ENCODE results near the gene KRTAP10-10. TPM values are rescaled to one million over a fixed set of nuclear protein-coding genes. Genes with fewer than 3 reads are reported as not detected.
"Not testable (repeated sequence)": the region's sequence is repeated elsewhere in the genome, so short reads cannot be mapped to it uniquely, and the experiment has no call there.

Gene KRTAP10-10, protein sequence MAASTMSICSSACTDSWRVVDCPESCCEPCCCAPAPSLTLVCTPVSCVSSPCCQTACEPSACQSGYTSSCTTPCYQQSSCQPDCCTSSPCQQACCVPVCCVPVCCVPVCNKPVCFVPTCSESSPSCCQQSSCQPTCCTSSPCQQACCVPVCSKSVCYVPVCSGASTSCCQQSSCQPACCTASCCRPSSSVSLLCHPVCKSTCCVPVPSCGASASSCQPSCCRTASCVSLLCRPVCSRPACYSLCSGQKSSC
- total RNA-seq, result not detected

GRCh38 chr21:44637018-44637850 lies at the start of gene KRTAP10-10:
Gene KRTAP10-10 (plus strand): TSS chr21:44637356. CDS start chr21:44637418, 62 bp downstream.
- Mint-ChIP-seq H3K4me3 (no peak within 1 kb of the TSS), H3K4me1 (no peaks in the 10 kb centered on the region), H3K27ac (no peak within 1 kb of the TSS), H3K27me3 (peaks cover 17% of the 10 kb centered on the region), H3K36me3 (ENCODE audit: low read depth) (peaks cover 5% of the 10 kb centered on the region), H3K9me3 (peaks cover 24% of the 10 kb centered on the region)
- no peak for DNase-seq
- CTCF ChIA-PET, result no interaction called here
- POLR2A ChIA-PET, result no interaction called here

- peaks cover 6% of the 10 kb centered on the region for H3K4me1 Mint-ChIP-seq
- no peaks in the 10 kb centered on the region for H3K9me3 Mint-ChIP-seq
- no peak overlapping the region for H3K27ac Mint-ChIP-seq
- H3K27me3 Mint-ChIP-seq, result peaks cover 34% of the 10 kb centered on the region
- H3K36me3 Mint-ChIP-seq (ENCODE audit: low read depth), result no peaks in the 10 kb centered on the region
- no peak overlapping the region for H3K4me3 Mint-ChIP-seq
- CTCF ChIA-PET, result no interaction called here
- POLR2A ChIA-PET, result no interaction called here
- DNase-seq, result no peak
Observed at GRCh38 chr21:44589094-44589493, 48.1 kb upstream of the KRTAP10-10 start.

- H3K27me3 Mint-ChIP-seq, result peaks cover 33% of the 10 kb centered on the region
- DNase-seq, result no peak
- H3K4me1 Mint-ChIP-seq, result peaks cover 2% of the 10 kb centered on the region
- H3K9me3 Mint-ChIP-seq, result no peaks in the 10 kb centered on the region
- no peak overlapping the region for H3K4me3 Mint-ChIP-seq
- POLR2A ChIA-PET, result no interaction called here
- CTCF ChIA-PET, result no interaction called here
- H3K36me3 Mint-ChIP-seq (ENCODE audit: low read depth), result no peaks in the 10 kb centered on the region
- H3K27ac Mint-ChIP-seq, result no peak overlapping the region
Observed at GRCh38 chr21:44589586-44590305, 47.4 kb upstream of the KRTAP10-10 start.

DNA sequence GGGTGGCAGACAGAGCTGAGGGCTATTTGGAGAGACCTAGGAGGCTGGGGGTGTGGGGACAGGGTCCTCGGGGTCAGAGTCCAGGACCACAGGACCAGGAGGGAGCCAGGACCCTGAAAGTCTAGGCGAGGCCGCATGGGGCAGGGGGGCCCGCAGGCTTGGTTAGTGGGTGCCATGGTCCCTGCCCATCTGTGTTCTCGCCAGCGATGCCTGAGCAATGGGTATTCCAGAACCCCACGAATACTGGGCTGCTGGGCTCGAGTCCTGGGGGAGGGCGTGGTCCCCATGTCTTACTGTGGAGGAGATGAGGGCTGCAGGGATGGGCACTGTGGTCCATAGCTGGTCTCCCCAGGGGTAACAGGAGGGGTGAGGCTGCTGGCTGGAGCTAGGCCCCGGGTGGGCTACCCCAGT lies 46.8 kb upstream of the KRTAP10-10 start:
- DNase-seq, result no peak
- Mint-ChIP-seq H3K27me3 (peaks cover 31% of the 10 kb centered on the region), H3K4me1 (peaks cover under 1% of the 10 kb centered on the region), H3K36me3 (ENCODE audit: low read depth) (no peaks in the 10 kb centered on the region), H3K27ac (no peak overlapping the region), H3K9me3 (no peaks in the 10 kb centered on the region), H3K4me3 (no peak overlapping the region)
- POLR2A ChIA-PET, result no interaction called here
- CTCF ChIA-PET, result no interaction called here

GRCh38 chr21:44590897-44591800 lies 46.0 kb upstream of the KRTAP10-10 start:
- CTCF ChIA-PET; H3K4me3 Mint-ChIP-seq; H3K36me3 Mint-ChIP-seq (ENCODE audit: low read depth); H3K9me3 Mint-ChIP-seq; H3K4me1 Mint-ChIP-seq; H3K27ac Mint-ChIP-seq; POLR2A ChIA-PET; DNase-seq: not testable (repeated sequence)
- H3K27me3 Mint-ChIP-seq, result peaks cover 23% of the 10 kb centered on the region

DNA sequence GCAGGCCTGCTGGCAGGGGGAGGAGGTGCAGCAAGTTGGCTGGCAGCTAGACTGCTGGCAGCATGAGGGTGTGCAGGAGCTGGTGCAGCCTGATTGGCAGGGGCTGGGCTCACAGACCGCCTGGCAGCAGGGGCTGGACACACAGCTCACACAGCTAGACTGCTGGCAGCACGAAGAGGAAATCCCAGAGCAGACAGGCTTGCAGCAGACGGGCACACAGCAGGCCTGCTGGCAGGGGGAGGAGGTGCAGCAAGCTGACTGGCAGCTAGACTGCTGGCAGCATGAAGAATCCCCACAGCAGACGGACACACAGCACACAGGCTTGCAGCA lies 45.4 kb upstream of the KRTAP10-10 start:
- CTCF ChIA-PET, result interaction anchor here (0.6 kb wide), 1 partner anchor 18 kb away, joined by 3 read pairs; the partner anchor contains the start of gene KRTAP10-4
- DNase-seq; POLR2A ChIA-PET; H3K9me3 Mint-ChIP-seq; H3K36me3 Mint-ChIP-seq (ENCODE audit: low read depth); H3K4me3 Mint-ChIP-seq; H3K27ac Mint-ChIP-seq; H3K4me1 Mint-ChIP-seq: not testable (repeated sequence)
- peaks cover 18% of the 10 kb centered on the region for H3K27me3 Mint-ChIP-seq

DNA sequence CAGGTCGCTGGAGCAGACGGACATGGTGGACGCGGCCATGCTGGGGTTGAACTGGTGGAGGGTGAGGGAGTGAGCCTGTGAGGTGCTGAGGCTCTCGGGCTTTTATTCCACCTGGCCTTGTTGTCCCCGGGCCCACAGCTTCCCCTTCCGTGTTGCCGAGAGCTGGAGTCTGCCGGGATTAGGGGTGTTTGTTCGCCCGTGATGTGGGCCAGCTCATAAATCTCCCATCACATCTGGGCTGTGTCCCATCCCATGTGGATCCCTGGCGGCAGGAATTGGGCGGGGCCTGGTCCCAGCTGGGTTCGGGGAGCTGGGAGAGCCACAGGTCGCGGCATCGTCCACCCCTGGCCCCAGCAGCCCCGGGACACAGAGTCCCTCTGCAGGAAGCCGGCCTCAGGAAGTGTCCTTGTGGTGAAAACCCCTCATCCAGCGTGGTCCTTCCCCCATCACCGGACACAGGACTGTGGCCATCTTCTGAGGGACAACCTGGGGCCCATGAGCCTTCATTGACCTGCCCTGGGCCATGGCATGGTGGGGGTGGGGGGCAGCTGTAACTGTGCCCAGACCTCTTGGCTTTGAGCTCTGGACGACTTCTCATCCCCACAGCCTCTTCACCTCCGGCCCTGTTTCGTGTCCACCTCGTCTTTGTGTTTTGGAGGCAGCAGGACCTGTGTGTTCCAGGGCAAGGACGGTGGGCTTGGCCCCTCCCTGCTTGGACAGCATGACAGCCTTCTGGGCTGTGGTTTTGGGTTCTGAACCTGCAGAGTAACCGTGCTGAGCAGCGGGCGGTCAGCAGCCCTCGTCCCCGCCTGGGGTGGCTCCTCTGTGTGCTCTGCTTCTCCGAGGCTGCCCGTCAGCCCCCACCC lies 44.5 kb upstream of the KRTAP10-10 start, which contains the start of gene KRTAP10-6:
KRTAP10-6 (minus strand) TSS at position 60 of the 866 bp plus-strand sequence; CDS start at position 39, 21 bp downstream.
- peaks cover 11% of the 10 kb centered on the region for H3K27me3 Mint-ChIP-seq
- ChIA-PET POLR2A (interaction anchor here (0.6 kb wide), 1 partner anchor 15 kb away, joined by 3 read pairs; no protein-coding TSS in a partner anchor), CTCF (interaction anchor here (0.6 kb wide), 1 partner anchor 19 kb away, joined by 3 read pairs; the partner anchor contains the start of gene KRTAP10-4)
- DNase-seq, result no peak
- H3K36me3 Mint-ChIP-seq (ENCODE audit: low read depth), result no peaks in the 10 kb centered on the region
- no peak within 1 kb of the TSS for H3K27ac Mint-ChIP-seq
- no peaks in the 10 kb centered on the region for H3K9me3 Mint-ChIP-seq
- H3K4me1 Mint-ChIP-seq, result no peaks in the 10 kb centered on the region
- H3K4me3 Mint-ChIP-seq, result no peak within 1 kb of the TSS

DNA sequence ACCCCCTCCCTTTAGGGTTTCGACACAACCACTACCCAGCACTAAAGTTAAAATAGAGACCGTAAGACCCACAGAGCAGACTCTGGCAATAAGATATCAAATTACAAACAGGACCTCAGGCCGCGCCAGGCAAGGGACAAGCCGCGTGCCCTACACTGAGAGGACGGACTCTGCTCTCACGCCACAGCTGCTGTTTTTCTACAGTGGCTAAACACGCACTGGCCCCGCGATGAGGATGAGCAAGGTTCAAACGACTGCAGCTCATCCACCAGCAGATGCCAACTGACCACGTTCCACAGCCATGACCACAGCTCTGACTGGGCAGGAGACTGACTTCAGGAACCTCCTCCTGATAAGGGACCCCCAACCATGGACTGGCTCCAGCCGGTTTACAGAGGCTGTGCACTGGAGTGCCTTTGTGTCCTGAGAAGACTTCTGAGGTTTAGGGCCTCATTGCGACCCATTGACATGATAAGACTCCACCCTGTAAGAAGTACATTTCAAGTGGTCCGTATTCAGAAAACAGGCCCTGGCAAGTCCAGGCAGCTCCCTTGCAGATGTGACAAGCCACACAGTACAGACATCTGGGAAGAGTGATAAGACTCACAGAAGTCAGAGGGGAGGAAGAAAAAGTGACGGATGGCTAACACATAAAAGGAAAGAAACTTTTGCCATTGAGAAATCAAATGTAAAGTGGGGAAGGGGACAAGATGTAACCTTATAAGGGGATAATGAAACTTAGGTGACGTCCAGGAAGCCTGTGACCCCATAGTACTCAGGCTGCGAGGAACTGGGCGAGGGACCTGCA lies 43.4 kb upstream of the KRTAP10-10 start:
- no peak overlapping the region for H3K27ac Mint-ChIP-seq
- H3K4me3 Mint-ChIP-seq, result no peak overlapping the region
- no peaks in the 10 kb centered on the region for H3K9me3 Mint-ChIP-seq
- ChIA-PET POLR2A (no interaction called here), CTCF (no interaction called here)
- peaks cover 14% of the 10 kb centered on the region for H3K27me3 Mint-ChIP-seq
- H3K36me3 Mint-ChIP-seq (ENCODE audit: low read depth), result no peaks in the 10 kb centered on the region
- no peaks in the 10 kb centered on the region for H3K4me1 Mint-ChIP-seq
- no peak for DNase-seq

GRCh38 chr21:44594406-44594916 lies 42.7 kb upstream of the KRTAP10-10 start:
- no peak overlapping the region for H3K27ac Mint-ChIP-seq
- H3K36me3 Mint-ChIP-seq (ENCODE audit: low read depth), result no peaks in the 10 kb centered on the region
- no peak for DNase-seq
- no peaks in the 10 kb centered on the region for H3K4me1 Mint-ChIP-seq
- CTCF ChIA-PET, result no interaction called here
- H3K27me3 Mint-ChIP-seq, result peaks cover 13% of the 10 kb centered on the region
- no peak overlapping the region for H3K4me3 Mint-ChIP-seq
- POLR2A ChIA-PET, result no interaction called here
- no peaks in the 10 kb centered on the region for H3K9me3 Mint-ChIP-seq

DNA sequence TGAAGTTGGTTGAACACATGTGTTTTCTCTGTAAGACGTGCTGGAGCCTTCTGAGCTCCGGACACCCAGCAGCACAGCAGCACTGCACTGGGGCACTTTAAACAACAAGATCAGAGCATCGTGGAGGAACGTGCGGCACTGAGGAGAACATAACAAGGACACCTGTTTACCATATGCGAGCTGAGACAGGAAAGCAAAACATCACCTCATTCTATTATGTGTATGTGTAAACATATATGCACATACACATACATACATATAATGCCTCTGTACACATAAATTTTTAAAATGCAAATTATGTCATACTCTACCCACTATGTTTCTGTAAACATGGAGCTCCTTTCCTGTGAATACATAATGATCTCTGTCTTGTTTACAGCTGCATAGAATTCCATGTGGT lies 41.6 kb upstream of the KRTAP10-10 start:
- ChIA-PET CTCF (interaction anchor here (0.6 to 2.4 kb wide), 3 partner anchors 23 to 198 kb away, joined by 3 to 5 read pairs (median 3); no protein-coding TSS in a partner anchor), POLR2A (no interaction called here)
- Mint-ChIP-seq H3K27me3 (peaks cover 13% of the 10 kb centered on the region), H3K9me3 (no peaks in the 10 kb centered on the region), H3K27ac (no peak overlapping the region), H3K4me1 (no peaks in the 10 kb centered on the region), H3K4me3 (no peak overlapping the region), H3K36me3 (ENCODE audit: low read depth) (no peaks in the 10 kb centered on the region)
- no peak for DNase-seq

DNA sequence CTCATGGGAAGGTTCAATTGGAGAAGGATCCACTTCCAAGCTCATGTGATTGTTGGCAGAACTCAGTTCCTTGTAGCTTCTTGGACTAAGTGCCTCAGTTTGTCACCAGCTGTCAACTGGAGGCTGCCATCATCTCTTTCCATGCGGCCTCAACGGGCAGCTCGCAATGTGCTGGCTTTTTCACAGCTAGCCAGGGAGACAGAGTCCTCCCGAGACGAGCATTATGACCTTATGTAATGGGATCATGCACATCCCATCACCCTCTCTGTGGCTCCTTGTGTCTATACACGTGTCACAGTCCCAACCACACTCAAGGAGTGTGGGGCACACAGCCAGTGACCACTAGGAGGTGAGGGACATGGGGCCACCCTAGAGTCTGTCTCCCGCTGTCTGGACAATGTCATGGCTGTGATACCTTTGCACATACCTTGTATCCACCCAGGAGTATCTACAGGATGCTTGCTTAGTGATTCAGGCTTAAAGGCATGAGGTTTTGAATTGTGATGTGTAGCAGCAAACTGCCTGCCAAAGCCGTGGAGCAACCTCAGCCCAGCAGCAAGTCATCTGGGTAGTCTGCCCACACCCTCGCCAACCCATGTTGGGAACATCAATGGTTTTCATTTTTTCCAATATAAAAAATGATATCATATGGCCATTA lies 41.0 kb upstream of the KRTAP10-10 start:
- Mint-ChIP-seq H3K27me3 (peaks cover 13% of the 10 kb centered on the region), H3K9me3 (no peaks in the 10 kb centered on the region), H3K36me3 (ENCODE audit: low read depth) (no peaks in the 10 kb centered on the region), H3K4me3 (no peak overlapping the region), H3K27ac (no peak overlapping the region), H3K4me1 (no peaks in the 10 kb centered on the region)
- POLR2A ChIA-PET, result no interaction called here
- DNase-seq, result no peak
- CTCF ChIA-PET, result interaction anchor here (0.6 to 2.4 kb wide), 3 partner anchors 22 to 197 kb away, joined by 3 to 5 read pairs (median 3); no protein-coding TSS in a partner anchor

Data from activated CD4-positive, alpha-beta memory T cell treated with anti-CD3 and anti-CD28 coated beads, Interleukin-2, amount 10 ng/mL, durations not matched to agents 7 days and 5 days (primary cell).